ENCODE results near the gene TXNDC16. TPM values are rescaled to one million over a fixed set of nuclear protein-coding genes. Genes with fewer than 3 reads are reported as not detected.

TXNDC16 gene
- polyA plus RNA-seq, 1 donor = 12.7 TPM

DNA sequence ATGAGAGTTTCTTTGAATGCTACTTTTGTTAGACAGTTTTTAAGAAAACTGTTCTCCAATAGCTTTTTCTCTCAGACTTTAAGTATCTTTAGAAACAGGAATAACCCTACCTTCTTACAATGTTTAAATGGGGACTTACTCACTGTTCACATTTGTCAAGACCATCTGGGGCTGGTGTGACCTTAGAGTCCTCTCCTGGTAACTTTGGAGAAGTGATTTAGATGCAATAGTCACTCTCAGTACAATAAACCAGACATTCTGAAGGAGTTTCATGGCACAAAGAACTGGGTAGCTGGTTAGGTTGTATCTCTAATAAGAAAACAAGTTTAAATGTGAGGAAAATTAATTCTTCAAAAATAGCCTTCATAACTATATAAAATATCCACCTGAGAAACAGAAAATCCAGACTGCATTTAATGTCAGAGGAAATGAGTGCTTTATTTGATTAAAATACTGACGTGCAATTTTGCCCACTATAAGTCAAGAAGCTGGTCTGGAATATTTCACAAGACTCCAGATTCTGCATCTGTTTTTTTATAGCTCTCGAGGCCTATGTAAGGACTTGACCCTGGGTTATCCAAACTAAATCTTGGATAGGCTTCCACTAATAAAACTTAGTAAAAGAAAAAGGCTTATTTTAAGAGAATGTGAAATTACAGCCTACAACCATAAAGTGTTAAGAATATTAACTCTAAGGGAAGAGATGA, 129.5 kb downstream of the TXNDC16 start:
- Histone ChIP-seq H3K27ac (ENCODE audit: low read length) (no peak overlapping the region), H3K4me1 (ENCODE audit: control insufficient read depth, insufficient read depth, low read length) (no peaks in the 10 kb centered on the region), H3K9me3 (ENCODE audit: control insufficient read depth, low read depth, low read length) (no peaks in the 10 kb centered on the region), H3K4me3 (ENCODE audit: low read length) (no peak overlapping the region), H3K27me3 (ENCODE audit: control insufficient read depth, insufficient read depth, low read length) (no peaks in the 10 kb centered on the region), H3K36me3 (ENCODE audit: control insufficient read depth, insufficient read depth, low read length) (no peaks in the 10 kb centered on the region)
- no peak for DNase-seq
- WGBS (ENCODE audit: insufficient coverage, low lambda C conversion rate) = no CpG with 5 or more reads among the region's 2 CpGs

DNA sequence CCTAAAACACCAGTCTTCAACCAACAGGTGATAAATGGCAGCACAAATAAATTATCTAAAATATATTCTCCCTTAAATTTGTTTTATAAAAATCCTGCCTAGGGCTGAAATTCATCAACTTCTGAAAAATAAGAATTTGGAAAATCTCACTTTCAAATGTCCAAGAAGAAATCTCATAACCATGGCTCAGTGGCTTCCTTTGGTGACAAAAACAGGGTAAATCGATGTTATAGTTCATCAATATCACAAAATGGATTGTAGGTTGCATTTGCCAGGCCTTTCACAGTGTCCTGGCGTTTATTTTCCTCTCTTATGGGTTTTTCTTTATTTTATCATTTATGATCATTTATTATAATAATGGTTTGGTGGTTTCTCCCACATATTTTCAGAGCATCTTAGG, 135.2 kb downstream of the TXNDC16 start:
- 100% methylated on average over 1 of the region's 2 CpGs for WGBS (ENCODE audit: insufficient coverage, low lambda C conversion rate)

DNA sequence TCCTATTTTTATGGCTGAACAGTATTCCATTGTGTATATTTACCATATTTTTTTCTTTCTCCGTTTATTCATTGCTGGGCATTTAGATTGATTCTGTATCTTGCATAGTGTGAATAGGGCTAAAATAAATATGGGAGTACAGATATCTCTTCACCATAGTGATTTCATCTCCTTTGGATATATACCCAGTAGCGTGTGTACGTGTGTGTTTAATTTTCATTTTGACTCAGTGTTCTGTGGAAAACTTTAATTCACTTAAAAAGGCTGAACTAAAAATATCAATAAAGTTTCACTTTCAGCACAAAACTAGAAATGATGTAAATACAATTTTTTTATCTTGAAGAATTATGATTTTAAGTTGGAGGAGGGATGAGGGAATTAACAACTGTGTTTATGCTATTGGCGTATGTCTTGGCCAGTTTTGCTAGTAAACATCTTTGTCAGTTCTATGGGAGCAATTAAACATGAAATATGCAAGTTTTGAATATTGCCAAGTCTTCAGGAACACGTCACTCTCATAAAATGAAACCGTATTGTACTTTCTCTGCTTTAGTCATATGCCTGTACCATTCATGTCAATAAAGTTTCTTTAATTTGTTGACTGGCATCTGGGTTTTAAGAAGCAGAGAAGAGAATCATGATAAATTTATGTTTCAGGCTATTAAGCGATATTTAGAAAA, 138.4 kb downstream of the TXNDC16 start:
- peak in 1 of 2 donors; percentile 6 for DNase-seq
- H3K9me3 ChIP-seq (ENCODE audit: control insufficient read depth, low read depth, low read length) = no peaks in the 10 kb centered on the region
- no peaks in the 10 kb centered on the region for H3K27me3 ChIP-seq (ENCODE audit: control insufficient read depth, insufficient read depth, low read length)
- 85% methylated on average over 5 of the region's 7 CpGs for WGBS (ENCODE audit: insufficient coverage, low lambda C conversion rate)
- no peak overlapping the region for H3K27ac ChIP-seq (ENCODE audit: low read length)
- H3K4me1 ChIP-seq (ENCODE audit: control insufficient read depth, insufficient read depth, low read length) = no peaks in the 10 kb centered on the region
- no peaks in the 10 kb centered on the region for H3K36me3 ChIP-seq (ENCODE audit: control insufficient read depth, insufficient read depth, low read length)
- no peak overlapping the region for H3K4me3 ChIP-seq (ENCODE audit: low read length)

More for the DNA sequence above, 135.2 kb downstream of the TXNDC16 start:
- no peak for DNase-seq
- Histone ChIP-seq H3K27ac (ENCODE audit: low read length) (no peak overlapping the region), H3K4me1 (ENCODE audit: control insufficient read depth, insufficient read depth, low read length) (no peaks in the 10 kb centered on the region), H3K36me3 (ENCODE audit: control insufficient read depth, insufficient read depth, low read length) (no peaks in the 10 kb centered on the region), H3K4me3 (ENCODE audit: low read length) (no peak overlapping the region), H3K27me3 (ENCODE audit: control insufficient read depth, insufficient read depth, low read length) (no peaks in the 10 kb centered on the region), H3K9me3 (ENCODE audit: control insufficient read depth, low read depth, low read length) (no peaks in the 10 kb centered on the region)

DNA sequence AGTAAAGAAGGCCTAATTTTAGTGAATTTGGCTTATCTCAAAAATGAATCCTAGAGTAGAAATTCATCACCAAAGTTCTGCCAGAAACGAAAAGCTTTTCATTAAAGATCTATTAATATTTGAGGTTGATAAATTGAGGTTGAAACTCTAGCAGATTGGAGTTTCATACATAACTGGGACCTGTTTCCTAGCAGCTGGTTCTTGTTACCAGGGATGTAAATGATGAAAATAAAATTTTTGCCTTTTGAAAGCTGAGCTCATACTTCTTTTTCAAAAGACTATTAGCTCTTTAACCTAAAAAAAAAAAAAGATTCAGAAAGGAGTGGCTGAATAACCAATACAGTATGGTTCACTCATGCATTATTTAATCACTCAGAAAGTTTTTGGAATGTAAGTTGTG, 139.9 kb downstream of the TXNDC16 start:
- Histone ChIP-seq H3K9me3 (ENCODE audit: control insufficient read depth, low read depth, low read length) (no peaks in the 10 kb centered on the region), H3K4me1 (ENCODE audit: control insufficient read depth, insufficient read depth, low read length) (no peaks in the 10 kb centered on the region), H3K36me3 (ENCODE audit: control insufficient read depth, insufficient read depth, low read length) (no peaks in the 10 kb centered on the region), H3K27me3 (ENCODE audit: control insufficient read depth, insufficient read depth, low read length) (no peaks in the 10 kb centered on the region), H3K27ac (ENCODE audit: low read length) (no peak overlapping the region), H3K4me3 (ENCODE audit: low read length) (no peak overlapping the region)
- DNase-seq = no peak
- no CpG with 5 or more reads among the region's 1 CpG for WGBS (ENCODE audit: insufficient coverage, low lambda C conversion rate)

DNA sequence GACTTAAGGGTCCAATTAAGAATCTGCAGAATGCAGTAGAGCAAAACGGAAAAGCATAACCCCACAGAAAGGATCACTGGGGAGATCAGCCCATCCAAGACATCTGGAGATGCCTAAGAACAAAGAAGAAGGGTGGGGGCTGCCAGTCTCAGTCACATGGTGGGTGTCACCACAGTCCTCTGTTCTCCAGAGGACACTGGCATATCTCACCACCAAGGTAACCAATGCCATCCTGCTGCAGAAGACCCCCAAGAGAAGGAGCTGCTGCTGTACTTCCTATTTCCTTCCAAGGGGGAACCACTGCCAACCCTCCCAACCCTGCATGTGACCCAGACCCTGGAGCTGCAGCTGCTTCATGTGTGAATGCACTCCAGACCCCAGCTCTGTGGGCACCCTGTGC, 147.0 kb downstream of the TXNDC16 start:
- Histone ChIP-seq H3K4me3 (ENCODE audit: low read length) (no peak overlapping the region), H3K36me3 (ENCODE audit: control insufficient read depth, insufficient read depth, low read length) (no peaks in the 10 kb centered on the region), H3K27me3 (ENCODE audit: control insufficient read depth, insufficient read depth, low read length) (no peaks in the 10 kb centered on the region), H3K4me1 (ENCODE audit: control insufficient read depth, insufficient read depth, low read length) (no peaks in the 10 kb centered on the region), H3K27ac (ENCODE audit: low read length) (no peak overlapping the region), H3K9me3 (ENCODE audit: control insufficient read depth, low read depth, low read length) (no peaks in the 10 kb centered on the region)
- no CpG with 5 or more reads among the region's 1 CpG for WGBS (ENCODE audit: insufficient coverage, low lambda C conversion rate)
- no peak for DNase-seq

DNA sequence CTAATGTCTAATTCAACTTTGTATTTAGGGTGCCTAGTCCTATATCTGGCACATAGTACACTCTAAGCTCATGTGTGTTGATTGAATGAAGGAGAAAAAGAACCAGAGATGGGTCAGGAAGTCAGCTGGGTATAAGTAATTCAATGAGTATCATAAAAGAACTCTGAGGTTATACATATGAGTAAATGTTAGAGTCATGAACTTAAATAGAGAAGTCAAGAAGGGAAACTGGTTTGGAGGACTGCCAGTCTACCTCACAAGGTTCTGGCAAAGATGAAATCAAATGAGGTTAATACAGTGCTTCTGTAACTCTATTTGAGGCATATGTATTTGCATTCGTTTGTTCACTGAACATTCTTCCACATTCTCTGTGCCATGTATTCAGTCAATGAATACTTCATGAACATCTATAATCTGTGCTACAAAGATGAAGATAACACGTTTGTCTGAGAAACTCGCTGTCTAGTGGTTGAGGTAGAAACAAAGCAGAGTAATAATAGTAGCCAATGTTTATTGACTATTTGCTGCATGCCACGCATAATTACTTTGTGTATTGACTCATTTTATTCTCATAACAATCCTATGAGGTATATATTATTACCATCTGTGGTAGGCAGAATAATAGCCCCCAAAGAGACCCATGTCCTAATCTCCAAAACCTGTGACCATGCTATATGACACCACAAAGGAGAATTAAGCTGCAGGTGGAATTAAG, 149.3 kb downstream of the TXNDC16 start:
- Histone ChIP-seq H3K36me3 (ENCODE audit: control insufficient read depth, insufficient read depth, low read length) (no peaks in the 10 kb centered on the region), H3K27me3 (ENCODE audit: control insufficient read depth, insufficient read depth, low read length) (no peaks in the 10 kb centered on the region), H3K27ac (ENCODE audit: low read length) (no peak overlapping the region), H3K4me1 (ENCODE audit: control insufficient read depth, insufficient read depth, low read length) (no peaks in the 10 kb centered on the region), H3K9me3 (ENCODE audit: control insufficient read depth, low read depth, low read length) (no peaks in the 10 kb centered on the region), H3K4me3 (ENCODE audit: low read length) (no peak overlapping the region)
- no peak for DNase-seq
- 80% methylated on average over 1 of the region's 4 CpGs for WGBS (ENCODE audit: insufficient coverage, low lambda C conversion rate)

DNA sequence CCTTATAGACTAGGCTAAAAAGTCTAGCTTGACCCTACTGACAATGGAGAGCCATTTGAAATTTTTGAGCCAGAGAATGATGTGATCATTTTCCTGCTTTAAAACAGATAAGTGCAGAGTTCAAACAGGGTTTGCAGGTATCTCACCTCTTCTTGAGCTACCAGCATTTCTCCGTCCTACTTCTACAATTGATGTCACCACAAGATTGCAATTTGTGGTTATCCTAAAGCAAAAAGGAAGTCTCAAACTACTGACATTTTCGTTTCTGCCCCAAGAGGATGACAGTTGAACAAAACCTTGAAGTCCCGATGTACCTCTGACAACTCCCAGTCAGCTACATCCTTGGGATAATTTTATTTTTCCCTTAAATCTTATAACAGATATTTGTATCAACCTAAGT, 151.5 kb downstream of the TXNDC16 start:
- H3K9me3 ChIP-seq (ENCODE audit: control insufficient read depth, low read depth, low read length) = no peaks in the 10 kb centered on the region
- DNase-seq = no peak
- H3K4me1 ChIP-seq (ENCODE audit: control insufficient read depth, insufficient read depth, low read length) = no peaks in the 10 kb centered on the region
- 85% methylated on average over 2 of the region's 3 CpGs for WGBS (ENCODE audit: insufficient coverage, low lambda C conversion rate)
- no peaks in the 10 kb centered on the region for H3K27me3 ChIP-seq (ENCODE audit: control insufficient read depth, insufficient read depth, low read length)
- H3K36me3 ChIP-seq (ENCODE audit: control insufficient read depth, insufficient read depth, low read length) = no peaks in the 10 kb centered on the region
- H3K4me3 ChIP-seq (ENCODE audit: low read length) = no peak overlapping the region
- no peak overlapping the region for H3K27ac ChIP-seq (ENCODE audit: low read length)

DNA sequence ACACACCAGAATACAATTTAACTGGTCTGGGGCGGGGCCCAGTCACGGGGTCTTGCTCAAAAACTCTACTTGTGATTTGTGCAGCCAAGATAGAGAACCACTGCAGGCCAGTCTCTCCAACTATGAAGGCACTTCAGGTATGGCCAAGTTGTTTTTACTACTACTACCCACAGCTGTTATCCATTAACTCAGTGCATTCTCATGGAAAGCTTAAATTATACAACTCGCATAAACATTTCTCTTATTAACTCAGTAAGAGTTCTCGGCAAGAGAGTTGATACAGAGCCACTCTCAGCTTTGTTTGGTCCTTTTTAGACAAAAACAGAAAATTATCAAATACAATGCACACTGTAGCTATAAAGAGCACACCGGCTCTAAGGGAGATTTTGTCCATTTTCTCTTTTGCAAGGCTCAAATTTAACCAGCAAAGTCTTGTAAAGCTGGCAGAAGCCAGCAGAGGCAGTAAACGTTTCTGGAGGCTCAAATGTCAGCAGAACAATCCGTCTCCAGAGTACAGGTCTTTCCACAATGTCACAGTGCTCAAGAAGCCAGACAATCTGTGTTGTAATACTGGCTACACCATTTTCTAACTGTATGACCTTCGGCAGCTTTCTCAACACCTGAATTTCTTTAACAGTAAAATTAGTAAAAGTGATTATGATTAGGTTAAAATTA, 152.2 kb downstream of the TXNDC16 start:
- no peaks in the 10 kb centered on the region for H3K27me3 ChIP-seq (ENCODE audit: control insufficient read depth, insufficient read depth, low read length)
- no peaks in the 10 kb centered on the region for H3K36me3 ChIP-seq (ENCODE audit: control insufficient read depth, insufficient read depth, low read length)
- no peaks in the 10 kb centered on the region for H3K4me1 ChIP-seq (ENCODE audit: control insufficient read depth, insufficient read depth, low read length)
- H3K4me3 ChIP-seq (ENCODE audit: low read length) = no peak overlapping the region
- H3K27ac ChIP-seq (ENCODE audit: low read length) = no peak overlapping the region
- DNase-seq = no peak
- H3K9me3 ChIP-seq (ENCODE audit: control insufficient read depth, low read depth, low read length) = no peaks in the 10 kb centered on the region
- 42% methylated on average over 2 of the region's 8 CpGs for WGBS (ENCODE audit: insufficient coverage, low lambda C conversion rate)

DNA sequence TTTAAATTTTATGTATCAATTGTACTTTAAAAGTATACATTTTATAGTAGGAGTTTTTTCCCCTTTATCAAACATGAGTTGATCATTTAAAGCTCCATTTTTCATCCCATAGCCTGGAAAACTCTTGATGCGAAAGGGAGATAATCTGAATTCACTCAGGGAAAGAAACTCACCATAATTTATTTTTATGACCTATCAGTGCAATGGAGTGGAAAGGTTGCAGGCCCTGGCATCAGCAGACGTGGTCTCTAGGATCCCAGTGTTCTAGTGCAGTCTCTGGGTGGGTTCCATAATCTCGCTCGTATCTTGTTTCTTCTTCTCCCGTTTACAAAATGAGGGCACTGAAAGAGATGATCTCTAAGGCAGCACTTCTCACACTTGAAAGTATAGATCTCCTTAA, 153.2 kb downstream of the TXNDC16 start:
- Histone ChIP-seq H3K27me3 (ENCODE audit: control insufficient read depth, insufficient read depth, low read length) (no peaks in the 10 kb centered on the region), H3K9me3 (ENCODE audit: control insufficient read depth, low read depth, low read length) (no peaks in the 10 kb centered on the region), H3K36me3 (ENCODE audit: control insufficient read depth, insufficient read depth, low read length) (no peaks in the 10 kb centered on the region), H3K4me1 (ENCODE audit: control insufficient read depth, insufficient read depth, low read length) (no peaks in the 10 kb centered on the region), H3K27ac (ENCODE audit: low read length) (no peak overlapping the region), H3K4me3 (ENCODE audit: low read length) (no peak overlapping the region)
- 87% methylated on average over 3 of the region's 5 CpGs for WGBS (ENCODE audit: insufficient coverage, low lambda C conversion rate)
- no peak for DNase-seq

DNA sequence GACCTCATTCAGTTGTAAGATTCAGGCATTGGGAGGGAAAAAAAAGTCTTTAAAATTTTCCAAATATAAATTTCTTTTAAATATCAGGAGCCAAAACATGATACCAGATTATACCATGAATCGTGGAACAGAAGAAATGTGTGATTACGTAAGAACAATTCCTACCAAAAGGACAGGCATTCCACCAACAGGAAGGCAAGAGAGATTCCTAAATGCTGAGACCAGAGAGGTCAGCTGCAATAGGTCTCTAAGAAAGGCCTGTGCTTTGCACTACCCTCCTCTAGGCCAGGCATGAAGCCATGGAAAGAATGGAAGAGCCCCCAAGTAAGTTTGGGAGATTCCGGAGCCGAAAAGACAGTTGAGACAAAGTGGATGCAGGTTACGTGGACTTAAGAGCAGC, 154.5 kb downstream of the TXNDC16 start:
- H3K4me3 ChIP-seq (ENCODE audit: low read length) = no peak overlapping the region
- no peak for DNase-seq
- H3K36me3 ChIP-seq (ENCODE audit: control insufficient read depth, insufficient read depth, low read length) = no peaks in the 10 kb centered on the region
- no peaks in the 10 kb centered on the region for H3K27me3 ChIP-seq (ENCODE audit: control insufficient read depth, insufficient read depth, low read length)
- no peaks in the 10 kb centered on the region for H3K9me3 ChIP-seq (ENCODE audit: control insufficient read depth, low read depth, low read length)
- no peaks in the 10 kb centered on the region for H3K4me1 ChIP-seq (ENCODE audit: control insufficient read depth, insufficient read depth, low read length)
- no peak overlapping the region for H3K27ac ChIP-seq (ENCODE audit: low read length)
- 100% methylated on average over 1 of the region's 5 CpGs for WGBS (ENCODE audit: insufficient coverage, low lambda C conversion rate)

All from large intestine (tissue), 3 donors.